Right ventricle myocardium superior (tissue), 1 donor: ENCODE results near the gene STMND1. TPM values are rescaled to one million over a fixed set of nuclear protein-coding genes. Genes with fewer than 3 reads are reported as not detected.

Experiments used
- ATAC-seq: fragments of 200-7000 bp; cut with Tn5 transposase; one replicate; pipeline ENCODE4 v1.9.1; 2020; ENCODE audit warnings: mild to moderate bottlenecking; ENCODE audit not compliant: poor library complexity
- DNase-seq: peaks from one replicate; pipeline ENCODE4 v3.0.0-alpha.2; 2020
- intact Hi-C: fragments of 100-400 bp; cut with DNase I; formaldehyde crosslinking; loops from one replicate; pipeline ENCODE4 v1.11.2; 2022
- total RNA-seq: library from RNA; stranded (reverse); fragmentation: NEBNext Ultra II Directional; extraction: Animal tissue kit (Norgen Biotek cat#: 25700); gene quantifications from one replicate; pipeline ENCODE4 v1.2.1, GENCODE V29; 2021
- donor health status: DM: no; HTN: yes; CAD: no; lungs with severe emphysema.

STMND1 gene
- total RNA-seq, 1 donor from 2014 or later: not detected

DNA sequence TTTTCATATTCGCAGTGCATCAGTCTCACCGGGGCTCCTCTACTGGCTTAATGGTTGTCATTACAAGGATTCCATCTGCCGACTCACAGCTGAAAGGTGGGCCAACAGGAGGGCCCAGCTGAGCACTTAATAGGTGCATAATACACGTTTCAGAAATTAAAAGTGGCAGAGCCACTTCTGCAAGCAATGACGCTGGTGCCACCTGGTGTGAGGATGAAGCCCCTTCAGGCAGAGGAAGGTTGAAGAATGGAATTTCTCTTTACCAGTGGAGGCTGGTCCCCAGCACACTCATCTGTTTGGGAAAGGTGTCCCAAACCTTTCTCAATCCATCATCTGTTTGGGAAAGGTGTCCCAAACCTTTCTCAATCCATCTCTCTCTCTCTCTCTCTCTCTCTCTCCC, 8.2 kb upstream of the STMND1 start:
- no peak for DNase-seq
- ATAC-seq: no peak
- intact Hi-C loops: no loop called here

DNA sequence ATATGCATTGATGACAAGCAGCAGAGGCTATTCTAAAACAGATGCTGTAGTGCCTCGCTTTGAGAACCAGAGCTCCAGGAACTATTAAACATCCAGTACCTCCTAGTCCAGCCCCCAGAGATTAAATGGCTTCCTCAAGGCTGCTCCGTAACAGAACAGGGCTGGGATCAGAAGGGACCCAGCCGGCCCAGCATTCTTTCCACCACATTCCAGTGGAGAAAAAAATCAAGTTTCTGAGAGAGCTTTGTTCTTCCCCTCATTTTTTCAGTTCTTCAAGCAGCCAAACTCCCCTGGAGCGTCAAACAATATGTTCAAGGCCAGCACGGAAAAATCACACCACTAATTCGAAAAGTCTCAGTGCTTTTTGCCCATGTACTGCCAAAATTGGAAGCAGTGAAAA, 5.8 kb upstream of the STMND1 start:
- DNase-seq: no peak
- ATAC-seq: no peak
- intact Hi-C loops: no loop called here

DNA sequence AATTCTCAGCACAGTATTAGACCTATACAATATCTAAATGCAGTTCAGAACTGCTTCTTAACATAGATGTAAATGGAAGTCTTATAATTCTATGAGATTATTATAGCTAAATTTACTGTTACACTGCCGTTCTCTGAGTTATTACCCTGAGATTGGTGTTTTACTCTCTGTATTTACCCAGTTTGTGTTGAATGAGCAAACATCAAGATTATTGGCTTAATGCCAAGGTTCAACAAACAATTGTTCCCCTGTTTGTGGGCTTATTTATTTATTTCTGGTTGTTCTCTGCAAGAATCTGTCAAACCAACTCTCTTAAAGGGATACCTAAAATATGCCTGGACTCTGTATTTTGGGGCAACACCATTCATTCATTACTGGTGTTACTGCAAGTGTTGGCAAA, 5.2 kb upstream of the STMND1 start:
- ATAC-seq: no peak
- no peak for DNase-seq
- intact Hi-C loops: no loop called here

DNA sequence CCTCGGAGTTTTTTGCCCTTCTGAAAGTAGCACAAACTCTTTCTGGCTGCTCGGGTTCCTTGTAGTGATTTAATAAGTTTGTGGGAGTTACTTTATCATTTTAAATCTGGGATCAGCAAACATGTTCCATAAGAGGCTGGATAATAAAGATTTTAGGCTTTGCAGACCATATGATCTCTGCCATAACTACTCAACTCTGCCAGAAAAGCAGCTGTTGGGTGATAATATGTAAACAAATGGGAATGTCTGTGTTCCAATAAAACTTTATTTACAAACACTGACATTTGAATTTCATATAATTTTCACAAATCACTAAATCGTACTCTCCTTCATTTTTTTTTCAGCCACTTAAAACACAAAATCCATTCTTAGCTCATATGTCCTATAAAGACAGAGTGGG, 3.9 kb upstream of the STMND1 start:
- no peak for DNase-seq

DNA sequence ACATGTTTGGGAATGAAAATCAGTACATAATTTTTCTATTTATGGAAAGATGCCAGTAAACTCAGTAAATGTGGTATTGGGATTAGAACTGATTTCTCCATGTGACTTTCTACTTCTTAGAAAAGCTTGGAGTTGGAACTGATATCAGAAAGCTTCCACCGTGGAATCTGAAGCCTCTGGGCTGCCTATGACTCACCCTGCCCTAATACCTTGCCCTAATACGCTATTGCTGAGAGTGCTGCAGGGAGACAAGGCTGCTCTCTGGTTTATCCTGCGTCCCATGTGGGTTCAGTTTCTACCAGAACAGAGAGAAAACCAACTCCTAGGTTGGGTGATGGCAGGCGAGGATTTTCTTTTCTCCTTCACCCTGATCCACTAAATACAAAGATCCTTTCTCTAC, 3.3 kb upstream of the STMND1 start:
- no peak for DNase-seq
- intact Hi-C loops: no loop called here
- no peak for ATAC-seq

More for the DNA sequence above, 3.9 kb upstream of the STMND1 start:
- ATAC-seq: no peak
- intact Hi-C loops: no loop called here

DNA sequence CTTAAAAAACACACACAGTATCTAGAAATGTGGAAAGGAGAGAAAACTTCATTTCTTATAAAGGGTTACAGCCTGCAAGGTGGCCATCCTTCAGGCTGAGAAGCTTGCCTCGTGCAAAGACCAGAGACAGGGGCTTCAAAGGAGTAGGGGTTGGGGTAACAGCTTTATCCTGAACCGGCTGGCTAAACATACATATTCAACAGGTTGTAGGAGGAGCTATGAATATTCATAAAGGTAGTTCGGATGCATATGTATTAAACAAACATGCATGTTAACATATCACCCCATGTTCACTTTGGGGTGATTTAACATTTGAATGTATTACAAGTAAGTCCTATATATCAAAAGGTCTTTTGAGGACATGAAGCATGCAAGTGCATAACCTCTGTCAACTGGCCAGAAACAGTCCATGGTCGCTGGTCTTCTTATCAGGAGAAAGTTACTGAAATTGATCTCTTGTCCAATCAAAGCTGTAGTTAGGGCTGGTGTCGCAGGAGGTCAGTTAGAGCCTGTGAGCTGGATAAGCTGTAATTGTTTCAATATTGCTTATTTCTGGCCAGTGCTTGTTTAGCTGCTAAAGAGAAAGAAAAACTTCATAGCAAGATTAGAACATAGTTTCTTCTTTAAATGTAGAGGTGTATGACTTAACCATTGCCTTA, 2.3 kb upstream of the STMND1 start:
- intact Hi-C loops: no loop called here
- no peak for DNase-seq

DNA sequence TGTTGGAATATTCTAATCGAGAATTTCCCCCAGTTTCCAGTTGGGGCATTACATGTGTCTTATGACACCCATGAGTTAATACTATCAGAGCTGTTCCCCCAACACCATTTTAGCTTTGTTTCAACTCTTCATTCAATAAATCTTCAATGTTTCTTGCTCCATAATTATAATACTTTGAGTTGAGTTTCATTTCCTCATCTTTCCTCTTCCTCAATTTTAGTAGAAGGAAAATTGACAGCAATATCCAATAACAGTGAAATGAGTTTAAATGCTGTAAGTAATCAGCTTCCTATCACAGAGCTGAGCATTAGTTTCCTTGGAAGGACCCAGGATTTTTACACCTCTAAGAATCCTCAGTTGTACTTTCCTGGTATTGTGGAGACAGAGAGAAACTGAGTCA, 1.0 kb upstream of the STMND1 start:
- DNase-seq (no peak), ATAC-seq (no peak)
- intact Hi-C loops: no loop called here

More for the DNA sequence above, 2.3 kb upstream of the STMND1 start:
- ATAC-seq: no peak

DNA sequence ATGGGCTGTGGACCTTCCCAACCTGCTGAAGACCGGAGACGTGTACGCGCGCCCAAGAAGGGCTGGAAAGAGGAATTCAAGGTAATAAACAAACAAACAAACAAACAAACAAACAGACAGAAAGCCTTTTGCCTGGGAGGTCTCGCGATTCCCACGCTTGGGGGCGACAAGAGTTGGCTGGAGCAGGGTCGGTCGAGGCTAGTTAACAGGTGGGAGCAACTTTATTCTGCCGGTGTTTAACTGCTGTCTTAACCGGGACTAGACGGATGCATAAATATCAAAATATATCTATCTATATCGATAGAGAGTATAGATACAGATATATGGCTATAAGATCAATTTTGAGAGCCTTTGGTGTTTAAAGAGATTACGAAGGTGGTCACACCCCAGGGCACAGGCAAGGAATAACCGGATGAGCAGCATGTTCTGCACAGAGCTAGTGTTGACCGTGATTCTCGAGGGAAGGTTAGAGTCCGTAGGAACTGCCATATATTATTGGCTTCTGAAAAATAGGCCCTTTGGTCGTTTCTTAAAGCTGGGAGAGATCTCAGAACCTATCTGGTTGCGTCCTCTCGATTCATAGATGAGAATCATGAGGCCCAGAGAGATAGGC, 514 bp downstream of the STMND1 start:
- ATAC-seq: no peak
- DNase-seq: no peak
- intact Hi-C loops: no loop called here

DNA sequence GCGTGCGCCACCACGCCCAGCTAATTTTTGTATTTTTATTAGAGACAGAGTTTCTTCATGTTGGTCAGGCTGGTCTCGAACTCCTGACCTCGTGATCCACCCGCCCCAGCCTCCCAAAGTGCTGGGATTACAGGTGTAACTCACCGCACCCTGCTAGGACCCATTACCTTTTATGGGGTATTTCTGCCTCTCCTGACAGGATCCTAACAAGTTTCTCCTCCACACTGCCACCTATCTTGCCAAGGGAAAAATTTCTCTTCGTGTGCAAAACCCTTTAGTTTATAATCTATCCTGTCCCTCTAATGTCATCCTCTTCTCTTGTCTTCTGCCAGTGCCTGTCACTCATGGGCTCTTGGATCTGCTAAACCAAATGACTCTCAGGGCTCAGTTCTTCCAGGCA, 1.9 kb downstream of the STMND1 start:
- intact Hi-C loops: no loop called here
- DNase-seq (no peak), ATAC-seq (no peak)

DNA sequence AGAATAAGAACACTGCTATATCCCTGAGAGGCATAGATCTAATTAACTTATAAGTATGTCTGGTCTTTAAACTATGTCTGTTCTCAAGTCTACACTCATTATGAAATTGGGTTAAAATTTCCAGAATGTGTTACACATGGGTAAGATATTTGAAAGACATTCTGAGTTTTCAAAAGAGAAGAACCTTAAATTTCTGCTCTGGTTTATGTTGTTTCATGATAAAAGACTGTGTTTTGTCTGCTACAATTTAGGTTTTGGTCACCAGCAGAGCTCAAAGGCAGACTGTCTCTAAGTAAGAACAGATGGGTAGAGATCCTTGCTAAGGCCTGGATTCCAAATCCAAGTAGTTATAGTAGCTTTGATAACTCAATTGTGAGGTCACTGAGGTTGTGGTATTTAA, 6.0 kb downstream of the STMND1 start:
- ATAC-seq: no peak
- no peak for DNase-seq
- intact Hi-C loops: no loop called here

DNA sequence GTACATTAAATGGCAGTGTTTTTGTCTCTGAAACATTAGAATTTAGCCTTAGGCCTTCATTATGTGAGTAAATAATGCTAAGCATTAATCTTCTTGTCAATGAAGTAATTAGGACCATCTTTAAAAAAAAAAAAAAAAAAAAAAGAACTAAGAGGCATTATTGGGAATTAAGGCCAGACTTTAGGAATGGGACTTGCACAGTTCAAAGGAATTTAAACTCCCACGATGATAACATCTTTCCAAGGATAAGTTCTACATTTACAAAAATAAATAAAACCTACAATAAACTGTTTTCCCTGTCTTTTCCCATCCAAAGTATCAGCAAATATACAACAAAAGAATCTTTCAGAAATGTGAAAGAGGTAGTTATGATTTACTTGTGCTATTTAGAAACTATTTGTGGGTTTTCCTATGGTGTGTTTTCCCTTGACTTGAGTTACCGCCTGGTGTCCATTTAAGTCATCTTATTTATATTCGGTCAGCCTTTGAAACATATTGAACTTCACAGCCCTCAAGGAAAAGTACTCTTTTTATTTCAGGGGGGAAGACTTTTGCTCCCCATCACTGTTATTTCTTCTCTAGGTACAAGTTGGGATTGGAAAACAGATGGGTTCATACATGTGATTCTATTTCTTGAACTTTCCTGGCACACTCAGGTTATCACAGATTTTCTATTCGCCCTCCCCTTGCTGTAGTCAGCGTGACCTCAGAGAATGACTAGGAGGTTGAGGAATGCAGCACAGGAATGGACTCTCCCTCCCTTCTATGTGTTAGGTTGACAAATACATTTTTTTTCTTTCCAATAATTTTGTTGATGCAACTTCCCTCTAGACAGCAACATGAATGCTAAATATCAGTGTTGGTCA, 13.6 kb downstream of the STMND1 start:
- DNase-seq: no peak
- intact Hi-C loops: no loop called here
- peak; percentile 38 for ATAC-seq

DNA sequence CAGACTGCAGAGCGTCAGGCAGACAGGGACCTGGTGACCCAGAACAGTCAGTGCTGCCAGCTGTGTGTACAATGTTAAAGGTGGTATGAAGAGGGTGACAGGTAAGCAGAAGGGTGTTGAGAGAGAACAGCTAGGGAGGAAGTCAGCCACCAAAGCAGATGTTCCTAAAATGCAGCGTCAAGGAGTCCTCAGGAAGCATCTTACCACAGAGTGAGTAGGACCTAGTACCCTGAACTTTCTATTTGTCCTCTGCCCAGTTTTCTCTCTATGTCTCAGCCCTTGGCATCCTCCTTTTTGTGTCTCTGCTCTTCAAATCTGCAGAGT, 14.2 kb downstream of the STMND1 start:
- no peak for DNase-seq
- ATAC-seq: no peak

DNA sequence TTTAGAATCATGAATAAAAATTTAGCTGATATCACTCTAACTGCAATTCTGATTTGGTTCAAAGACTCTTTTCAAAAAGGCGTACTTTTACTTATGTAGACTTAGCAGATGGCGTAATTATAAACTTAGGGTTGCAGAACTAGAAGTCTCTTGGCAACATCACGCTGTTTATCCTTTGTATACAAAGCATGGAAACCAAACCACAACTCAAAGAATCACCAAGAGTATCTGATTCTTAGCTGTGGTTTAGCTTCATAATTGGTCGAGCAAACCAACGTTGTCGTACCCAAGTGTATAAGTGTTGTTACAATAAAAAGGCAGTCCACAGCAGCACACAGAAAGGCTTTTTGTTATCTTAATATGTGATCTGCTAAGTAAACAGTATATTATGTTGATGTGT, 18.2 kb downstream of the STMND1 start:
- intact Hi-C loops: no loop called here
- no peak for DNase-seq
- ATAC-seq: no peak

More for the DNA sequence above, 14.2 kb downstream of the STMND1 start:
- intact Hi-C loops: no loop called here

DNA sequence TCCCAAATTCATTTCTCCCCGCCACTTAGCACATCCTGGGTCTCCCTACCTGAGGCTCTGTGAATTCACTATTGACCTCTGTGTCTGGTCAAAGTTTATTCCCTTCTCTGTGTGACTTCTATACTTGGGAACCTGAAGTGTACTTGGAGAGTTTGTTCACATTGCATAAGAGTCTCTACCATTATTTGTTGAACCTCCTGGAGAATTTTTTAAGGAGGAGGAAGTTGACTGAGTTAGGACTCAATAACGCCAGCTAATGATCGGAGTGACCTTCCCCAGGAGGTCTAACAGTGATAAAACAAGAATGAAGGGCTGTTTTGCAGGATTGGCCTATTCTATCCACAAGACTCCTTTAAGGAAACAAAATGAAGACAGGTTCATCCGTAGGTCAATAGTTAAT, 23.6 kb downstream of the STMND1 start:
- DNase-seq (no peak), ATAC-seq (no peak)
- intact Hi-C loops: no loop called here

DNA sequence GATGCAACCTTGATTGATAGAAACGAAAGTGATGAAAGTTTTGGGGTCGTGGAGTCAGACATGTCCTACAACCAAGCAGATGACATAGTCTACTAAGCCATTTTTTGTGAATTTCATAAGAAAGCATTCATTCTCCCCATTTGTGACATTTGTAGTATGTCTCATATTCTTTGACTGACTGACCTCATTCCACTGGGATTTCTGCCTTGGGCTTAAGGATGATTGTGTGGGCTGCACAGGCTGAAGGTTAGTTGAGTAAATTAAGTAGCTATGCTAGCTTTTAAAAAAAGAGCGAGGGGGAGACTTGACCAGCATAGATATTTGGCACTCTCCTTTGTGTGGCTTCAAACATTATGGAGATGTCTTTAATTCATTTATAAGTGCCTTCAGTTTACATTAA, 28.9 kb downstream of the STMND1 start:
- intact Hi-C loops: no loop called here

DNA sequence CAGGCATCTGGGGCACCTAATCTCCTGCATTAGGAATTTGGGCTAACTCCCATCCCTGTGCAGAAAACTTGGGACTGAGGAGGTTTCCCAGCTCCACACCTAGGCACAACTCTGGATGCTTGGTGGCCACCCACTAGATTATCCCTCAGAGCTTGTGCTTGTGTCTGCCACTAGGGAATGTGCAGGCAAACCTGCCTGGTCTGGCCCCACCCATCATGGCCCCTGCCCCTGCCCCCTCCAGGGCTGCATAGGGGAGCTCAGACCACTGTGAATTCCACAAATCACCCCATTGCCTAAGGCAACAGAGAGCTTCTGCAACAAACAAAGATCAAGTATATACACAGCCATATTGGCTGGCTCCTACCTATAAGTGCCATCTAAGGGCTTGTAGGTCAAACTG, 31.1 kb downstream of the STMND1 start:
- intact Hi-C loops: no loop called here
- DNase-seq (no peak), ATAC-seq (no peak)

More for the DNA sequence above, 28.9 kb downstream of the STMND1 start:
- ATAC-seq (no peak), DNase-seq (no peak)

DNA sequence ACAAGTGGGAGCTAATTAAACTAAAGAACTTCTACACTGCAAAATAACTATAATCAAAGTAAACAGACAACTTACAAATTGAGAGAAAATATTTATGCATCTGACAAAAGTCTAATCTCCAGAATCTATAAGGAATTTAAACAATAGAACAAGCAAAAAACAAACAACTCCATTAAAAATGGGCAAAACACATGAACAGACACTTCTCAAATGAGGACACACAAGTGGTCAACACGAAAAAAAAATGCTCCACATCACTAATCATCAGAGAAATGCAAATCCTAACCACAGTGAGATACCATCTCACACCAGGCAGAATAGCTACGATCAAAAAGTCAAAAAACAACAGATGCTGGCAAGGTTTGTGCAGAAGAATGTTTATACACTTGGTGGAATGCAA, 36.2 kb downstream of the STMND1 start:
- intact Hi-C loops: no loop called here
- ATAC-seq: no peak
- DNase-seq: no peak

DNA sequence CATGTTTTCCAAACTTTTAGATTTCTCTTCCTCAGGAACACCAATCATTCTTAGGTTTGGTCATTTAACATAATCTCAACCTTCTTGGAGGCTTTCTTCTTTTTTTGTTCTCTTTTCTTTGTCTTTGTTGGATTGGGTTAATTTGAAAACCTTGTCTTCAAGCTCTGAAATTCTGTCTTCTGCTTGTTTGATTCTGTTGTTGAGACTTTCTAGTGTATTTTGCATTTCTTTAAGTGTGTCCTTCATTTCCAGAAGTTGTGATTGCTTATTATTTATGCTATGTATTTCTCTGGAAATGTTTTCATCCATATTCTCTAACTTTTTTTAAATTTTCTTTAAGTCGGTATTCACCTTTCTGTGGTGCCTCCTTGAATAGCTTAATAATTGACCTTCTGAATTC, 42.2 kb downstream of the STMND1 start:
- ATAC-seq: no peak
- intact Hi-C loops: no loop called here
- no peak for DNase-seq

DNA sequence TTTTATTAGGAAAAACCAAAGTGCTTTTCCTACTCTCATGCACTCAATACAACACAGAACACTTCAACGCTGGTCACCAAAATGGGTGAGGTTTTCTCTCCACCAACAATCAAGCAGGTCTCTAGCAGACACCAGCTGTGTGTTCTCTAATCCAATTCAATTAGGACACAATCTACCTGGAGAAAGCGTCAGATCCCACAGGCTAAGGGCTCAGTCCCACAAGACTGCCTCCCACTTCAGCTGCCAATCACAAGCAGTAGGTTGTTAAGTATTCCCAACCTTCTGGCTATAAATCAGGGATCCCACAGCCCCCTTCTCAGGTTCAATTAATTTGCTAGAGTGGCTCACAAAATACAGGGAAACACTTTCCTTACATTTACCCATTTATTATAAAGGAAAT, 47.7 kb downstream of the STMND1 start:
- DNase-seq (no peak), ATAC-seq (no peak)
- intact Hi-C loops: no loop called here

DNA sequence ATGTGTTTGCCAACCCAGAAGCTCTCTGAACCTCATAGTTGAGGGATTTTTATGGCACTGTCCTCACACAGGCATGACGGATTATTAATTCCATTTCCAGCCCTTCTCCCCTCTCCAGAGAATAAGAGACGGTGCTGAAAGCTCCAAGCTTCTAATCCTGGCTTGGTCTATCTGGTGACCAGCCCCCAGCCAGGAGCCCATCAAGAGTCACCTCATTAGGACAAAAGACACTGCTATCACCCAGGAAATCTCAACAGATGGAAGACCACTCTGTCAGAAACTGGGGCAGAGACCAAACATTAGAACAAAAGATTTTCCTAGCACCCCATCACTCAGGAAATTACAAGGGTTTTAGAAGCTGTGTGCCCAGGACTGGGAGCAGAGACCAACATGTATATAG, 48.2 kb downstream of the STMND1 start:
- intact Hi-C loops: no loop called here
- no peak for DNase-seq
- no peak for ATAC-seq
